Thyroid gland (tissue), 4 donors: ENCODE results near the gene PSMD1.

ENCODE experiments used
- CTCF ChIP-seq, 6 experiments: fragments of 200-600 bp in 3 of 6; fragments of 450-650 bp in 3 of 6; sonication (generic) in 3 of 6; IDR thresholded peaks; one replicate each; pipeline ENCODE4 v1.5.1; 2016 to 2019; ENCODE audit warnings: antibody characterized with exemption in 6 of 6, mild to moderate bottlenecking in 2 of 6, inconsistent platforms in 1 of 6, moderate library complexity in 1 of 6
- POLR2A ChIP-seq, 2 donors: fragments of 450-650 bp; IDR thresholded peaks; one replicate each; pipeline ENCODE4 v1.6.1; 2017; ENCODE audit warnings: antibody characterized with exemption in 2 of 2, mild to moderate bottlenecking in 2 of 2, moderate library complexity in 1 of 2

GRCh38 chr2:231139796-231140195, 83.1 kb downstream of the PSMD1 start:
- TF ChIP-seq CTCF (IDR thresholded peaks at IDR 0.05) (no peak), POLR2A (IDR thresholded peaks at IDR 0.05) (no peak)
